GM23338 (cell line): ENCODE measurements around the gene CELA1.

ENCODE experiments used
- CTCF ChIP-seq, 2 experiments: fragments of 200-600 bp in 1 of 2; sonication (generic) in 1 of 2; conservative IDR thresholded peaks; 2 replicates each; pipeline versions ENCODE4 v1.5.1 to v1.6.1; 2016 to 2017; ENCODE audit warnings: antibody characterized with exemption in 2 of 2, low read depth in 2 of 2, mild to moderate bottlenecking in 2 of 2, moderate library complexity in 1 of 2
- EZH2 ChIP-seq: fragments of 200-600 bp; sonication (generic); IDR thresholded peaks from one replicate; pipeline ENCODE4 v1.8.0; 2017; ENCODE audit warnings: antibody characterized with exemption, mild to moderate bottlenecking, low read depth; ENCODE audit not compliant: unreplicated experiment
- EZH2phosphoT487 ChIP-seq: fragments of 200-600 bp; sonication (generic); IDR thresholded peaks from one replicate; pipeline ENCODE4 v1.8.1; 2018; ENCODE audit warnings: antibody characterized with exemption; ENCODE audit not compliant: unreplicated experiment
- POLR2AphosphoS5 ChIP-seq: IDR thresholded peaks from 2 replicates; pipeline ENCODE4 v1.6.1; 2016; ENCODE audit warnings: antibody characterized with exemption, low read depth
- REST ChIP-seq: IDR thresholded peaks from one replicate; pipeline ENCODE4 v1.6.1; 2018; ENCODE audit warnings: antibody characterized with exemption; ENCODE audit not compliant: unreplicated experiment

- TF ChIP-seq CTCF (conservative IDR thresholded peaks at IDR 0.05; ENCODE audit: low read depth in 2 of 2): no peak
- TF ChIP-seq REST: no peak
- no peak for TF ChIP-seq EZH2
- TF ChIP-seq POLR2AphosphoS5: no peak
- no peak for TF ChIP-seq EZH2phosphoT487
These were observed 21.5 kb downstream of the CELA1 start for GRCh38 chr12:51324953-51325352.
